DND-41 (cell line): ENCODE data around the gene FAM180B.

Experiments
- ATAC-seq: fragments of 200-7000 bp; cut with Tn5 transposase; 3 replicates; pipeline ENCODE4 v1.9.1; 2021; ENCODE audit warnings: low read depth; ENCODE audit not compliant: insufficient read depth
- DNase-seq: peaks from one replicate; pipeline ENCODE4 v3.0.0-alpha.2; 2020
- H2AFZ ChIP-seq: 2 replicates; pipeline ENCODE4 v1.6.0; 2012; ENCODE audit warnings: low read depth, low read length
- H3K27ac ChIP-seq: 2 replicates; pipeline ENCODE4 v1.5.1; 2012; ENCODE audit warnings: low read length, inconsistent platforms
- H3K27me3 ChIP-seq: fragments of 200-600 bp; sonication (generic); 2 replicates; pipeline ENCODE4 v1.6.0; 2012; ENCODE audit warnings: low read length, mild to moderate bottlenecking, inconsistent platforms; ENCODE audit not compliant: insufficient read depth, poor library complexity
- H3K36me3 ChIP-seq: 2 replicates; pipeline ENCODE4 v1.5.1; 2012; ENCODE audit warnings: low read length, inconsistent platforms; ENCODE audit not compliant: insufficient read depth
- H3K4me1 ChIP-seq: 2 replicates; pipeline ENCODE4 v1.5.1; 2012; ENCODE audit warnings: mild to moderate bottlenecking, low read length; ENCODE audit not compliant: insufficient read depth
- H3K4me2 ChIP-seq: 2 replicates; pipeline ENCODE4 v1.6.0; 2012; ENCODE audit warnings: mild to moderate bottlenecking, moderate library complexity, low read length, inconsistent platforms; ENCODE audit not compliant: insufficient read depth
- H3K4me3 ChIP-seq, 2 experiments: fragments of 200-600 bp in 1 of 2; shearing (Covaris generic) in 1 of 2; 2 replicates each; pipeline ENCODE4 v1.5.1; 2012 to 2016; ENCODE audit warnings: inconsistent platforms in 2 of 2, low read length in 2 of 2, mild to moderate bottlenecking in 2 of 2, low read depth in 1 of 2, moderate library complexity in 1 of 2
- H3K79me2 ChIP-seq: 2 replicates; pipeline ENCODE4 v1.6.0; 2012; ENCODE audit warnings: low read length, inconsistent platforms; ENCODE audit not compliant: insufficient read depth
- H3K9ac ChIP-seq: 2 replicates; pipeline ENCODE4 v1.6.0; 2012; ENCODE audit warnings: low read depth, mild to moderate bottlenecking, inconsistent platforms, low read length, moderate library complexity
- H3K9me3 ChIP-seq: 2 replicates; pipeline ENCODE4 v1.5.1; 2012; ENCODE audit warnings: low read length, moderate library complexity, mild to moderate bottlenecking, inconsistent platforms; ENCODE audit not compliant: insufficient read depth, severe bottlenecking
- H4K20me1 ChIP-seq: 2 replicates; pipeline ENCODE4 v1.6.0; 2012; ENCODE audit warnings: low read length; ENCODE audit not compliant: insufficient read depth
- CTCF ChIP-seq: IDR thresholded peaks from 2 replicates; pipeline ENCODE4 v1.5.1; 2012; ENCODE audit warnings: borderline replicate concordance, low read length, moderate library complexity, mild to moderate bottlenecking; ENCODE audit not compliant: poor library complexity, severe bottlenecking; ENCODE audit errors: extremely low read depth
- EZH2 ChIP-seq: IDR thresholded peaks from 3 replicates; pipeline ENCODE4 v1.6.1; 2012; ENCODE audit warnings: borderline replicate concordance, low read depth, mild to moderate bottlenecking, moderate library complexity, low read length, inconsistent platforms; ENCODE audit not compliant: severe bottlenecking

The FAM180B gene

GRCh38 chr11:47615249-47615648 lies 28.8 kb downstream of the FAM180B start:
- H4K20me1 ChIP-seq: no peaks in the 10 kb centered on the region
- H3K9ac ChIP-seq: no peak overlapping the region
- H3K27me3 ChIP-seq: no peaks in the 10 kb centered on the region
- no peaks in the 10 kb centered on the region for H3K79me2 ChIP-seq
- H3K4me2 ChIP-seq: no peak overlapping the region
- H2AFZ ChIP-seq: no peak overlapping the region
- no peak for ATAC-seq
- no peak for DNase-seq
- H3K4me1 ChIP-seq: no peaks in the 10 kb centered on the region
- H3K36me3 ChIP-seq: peaks cover 40% of the 10 kb centered on the region; the same call in 1 of the 2 replicates
- no peak overlapping the region for H3K4me3 ChIP-seq
- no peaks in the 10 kb centered on the region for H3K9me3 ChIP-seq
- H3K27ac ChIP-seq: no peak overlapping the region
- TF ChIP-seq CTCF (no peak), EZH2 (no peak)

- H3K9me3 ChIP-seq: no peaks in the 10 kb centered on the region
- no peak overlapping the region for H3K27ac ChIP-seq
- no peaks in the 10 kb centered on the region for H3K27me3 ChIP-seq
- H3K4me3 ChIP-seq: no peak overlapping the region
- no peak for TF ChIP-seq EZH2
- TF ChIP-seq CTCF: peak; percentile 52
- H3K9ac ChIP-seq: no peak overlapping the region
- no peak overlapping the region for H2AFZ ChIP-seq
- peaks cover 49% of the 10 kb centered on the region for H3K36me3 ChIP-seq
- no peaks in the 10 kb centered on the region for H4K20me1 ChIP-seq
- peak; percentile 49; the same call in 1 of the 3 replicates for ATAC-seq
- DNase-seq: peak; percentile 30
- no peak overlapping the region for H3K4me2 ChIP-seq
- no peaks in the 10 kb centered on the region for H3K4me1 ChIP-seq
- H3K79me2 ChIP-seq: no peaks in the 10 kb centered on the region
Measured at GRCh38 chr11:47616726-47617416, 30.4 kb downstream of the FAM180B start.

- Histone ChIP-seq H3K79me2 (no peaks in the 10 kb centered on the region), H3K36me3 (peaks cover 54% of the 10 kb centered on the region), H3K9me3 (no peaks in the 10 kb centered on the region), H3K4me2 (no peak overlapping the region), H3K27ac (no peak overlapping the region), H3K9ac (no peak overlapping the region), H2AFZ (no peak overlapping the region), H4K20me1 (no peaks in the 10 kb centered on the region), H3K27me3 (no peaks in the 10 kb centered on the region), H3K4me1 (no peaks in the 10 kb centered on the region), H3K4me3 (no peak overlapping the region)
- TF ChIP-seq EZH2: no peak
- no peak for TF ChIP-seq CTCF
- DNase-seq: no peak
- ATAC-seq: no peak
Measured at GRCh38 chr11:47617417-47617809, 30.9 kb downstream of the FAM180B start.
